ENCODE data around the gene LYRM4.
"Not testable (repeated sequence)": the region's sequence is repeated elsewhere in the genome, so short reads cannot be mapped to it uniquely, and the experiment has no call there.

LYRM4 gene

DNA sequence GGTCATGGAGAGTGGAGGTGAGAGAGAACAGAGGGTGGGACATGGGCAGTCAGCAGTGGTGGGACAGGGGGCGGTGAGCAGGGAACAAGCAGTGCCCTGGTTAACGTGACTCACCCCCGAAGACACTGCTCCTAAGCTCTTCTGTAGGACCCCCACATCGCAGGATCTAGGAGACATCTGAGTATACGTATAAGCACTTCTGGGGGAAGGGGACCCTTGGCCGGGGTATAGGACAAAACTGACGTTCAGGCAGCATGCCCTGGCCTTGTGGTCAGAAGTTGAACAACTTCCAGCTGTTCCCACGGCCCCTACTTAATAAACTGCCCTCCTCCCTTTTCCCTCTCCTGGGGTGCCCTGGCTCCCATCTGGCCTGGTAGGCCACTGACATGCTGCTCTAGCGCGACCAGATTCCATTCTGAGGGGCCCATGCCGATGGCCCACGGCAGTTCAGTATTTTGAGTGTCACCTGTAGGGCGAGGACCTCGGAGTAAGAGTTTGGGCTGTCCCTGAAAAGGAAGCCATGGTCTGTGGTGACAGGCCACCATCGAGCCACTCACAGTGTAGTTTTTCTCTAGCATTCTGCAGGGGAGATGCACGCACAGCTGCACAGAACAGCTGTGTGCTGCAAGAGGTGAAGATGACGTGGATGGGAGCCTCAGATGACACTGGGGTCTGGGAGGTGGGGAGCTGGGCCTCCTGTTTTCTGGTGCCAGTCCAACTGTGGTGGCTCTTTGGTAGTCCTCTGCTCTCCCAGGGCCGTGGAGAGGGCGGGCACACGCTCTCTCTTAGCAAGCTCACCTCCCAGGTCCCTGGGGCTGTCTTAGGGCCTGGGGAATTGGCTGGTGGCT is 137.2 kb downstream of the LYRM4 start:
- DNase-seq (ENCODE audit: low read depth in 3 of 3, low spot score in 1 of 3), result no peak

DNA sequence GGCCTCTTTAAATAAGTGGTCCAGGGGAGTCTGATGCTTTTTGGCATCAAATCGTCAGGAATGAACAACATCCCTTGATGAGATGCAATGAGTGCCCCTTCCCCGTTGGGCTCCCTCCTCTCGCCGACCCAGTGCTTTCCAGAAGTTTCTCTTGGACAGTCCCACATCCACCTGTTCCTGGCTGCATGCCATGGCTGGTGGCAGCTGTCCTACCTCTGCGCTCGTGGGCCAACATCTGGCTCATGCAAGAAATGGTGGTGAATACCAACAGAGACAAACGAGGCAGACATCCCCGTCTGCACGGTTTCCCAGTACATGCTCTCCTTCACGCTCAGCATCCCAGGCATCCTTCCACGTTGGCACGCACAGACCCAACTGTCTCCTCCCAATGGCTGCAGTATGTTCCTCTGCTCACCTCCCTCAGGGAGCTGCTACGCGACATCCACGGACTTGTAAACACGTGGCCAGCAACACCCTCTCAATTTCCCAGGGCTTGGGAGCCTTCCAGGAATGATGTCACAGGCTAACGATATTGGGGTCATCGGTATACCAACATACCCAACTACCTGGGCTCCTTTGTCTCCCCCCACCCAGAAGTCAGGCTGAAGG is 138.1 kb downstream of the LYRM4 start:
- DNase-seq (ENCODE audit: low read depth in 3 of 3, low spot score in 1 of 3), result no peak

GRCh38 chr6:5121956-5122355 is 138.8 kb downstream of the LYRM4 start:
- no peak for DNase-seq (ENCODE audit: low read depth in 3 of 3, low spot score in 1 of 3)

DNA sequence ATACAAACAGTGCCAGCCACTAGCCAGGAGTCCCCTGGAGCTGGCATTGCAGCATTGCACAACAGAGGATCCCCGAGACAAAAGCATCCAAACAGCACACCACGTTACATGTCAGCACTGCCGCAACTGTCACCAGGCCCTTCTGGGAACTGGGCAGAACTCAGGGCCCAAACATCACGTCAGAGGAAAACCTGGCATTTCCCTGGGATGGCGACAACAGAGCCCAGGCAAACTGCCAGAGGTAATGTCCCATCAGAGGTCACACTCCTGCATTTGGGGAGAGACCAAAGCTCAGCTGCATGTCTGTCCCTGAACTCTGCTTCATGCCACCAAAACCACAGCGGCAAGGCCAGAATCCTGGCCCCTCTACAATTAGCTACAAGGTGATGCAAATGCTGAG is 139.3 kb downstream of the LYRM4 start:
- DNase-seq (ENCODE audit: low read depth in 3 of 3, low spot score in 1 of 3), result no peak

GRCh38 chr6:5120543-5120942 is 140.2 kb downstream of the LYRM4 start:
- not testable (repeated sequence) for DNase-seq (ENCODE audit: low read depth in 3 of 3, low spot score in 1 of 3)

DNA sequence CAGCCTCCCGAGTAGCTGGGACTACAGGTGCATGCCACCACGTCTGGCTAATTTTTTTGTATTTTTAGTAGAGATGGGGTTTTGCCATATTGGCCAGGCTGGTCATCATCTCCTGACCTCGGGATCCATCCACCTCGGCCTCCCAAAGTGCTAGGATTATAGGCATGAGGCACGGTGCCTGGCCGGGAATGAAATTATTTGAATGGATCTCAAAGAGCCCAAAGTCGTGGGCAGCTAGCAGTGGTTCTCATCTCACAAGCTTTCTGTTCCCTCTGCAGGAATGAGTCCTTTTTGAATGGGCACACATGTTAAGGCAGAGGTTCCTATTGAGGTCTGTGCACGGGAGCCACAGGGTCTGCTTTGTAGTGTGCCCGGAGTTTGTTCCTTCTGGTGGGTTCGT is 140.7 kb downstream of the LYRM4 start:
- DNase-seq (ENCODE audit: low read depth in 3 of 3, low spot score in 1 of 3), result no peak

GRCh38 chr6:5119090-5119951 is 141.4 kb downstream of the LYRM4 start:
- DNase-seq (ENCODE audit: low read depth in 3 of 3, low spot score in 1 of 3), result no peak

- no peak for DNase-seq (ENCODE audit: low read depth in 3 of 3, low spot score in 1 of 3)
Measured at GRCh38 chr6:5116243-5116991, 144.3 kb downstream of the LYRM4 start.

DNA sequence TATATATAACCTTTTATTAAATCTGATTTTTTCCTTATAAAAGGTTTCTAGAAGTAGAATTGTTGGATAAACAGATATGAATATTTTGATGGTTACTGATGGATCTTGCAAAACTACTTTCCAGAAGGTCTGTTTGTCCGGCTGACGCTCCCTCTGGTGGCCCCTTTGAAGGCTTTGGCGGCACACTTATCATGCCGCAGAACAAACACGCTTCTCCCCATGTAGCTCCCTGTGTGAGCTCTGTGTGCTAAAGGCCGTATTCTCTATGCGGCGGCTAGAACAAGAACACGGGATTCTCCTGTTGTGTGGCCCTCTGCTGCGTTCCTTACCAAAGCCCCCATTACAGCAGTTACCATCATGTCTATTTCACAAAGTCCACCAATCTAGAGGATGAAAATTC is 145.6 kb downstream of the LYRM4 start:
- DNase-seq (ENCODE audit: low read depth in 3 of 3, low spot score in 1 of 3), result no peak

GRCh38 chr6:5113096-5113495 is 147.7 kb downstream of the LYRM4 start:
- no peak for DNase-seq (ENCODE audit: low read depth in 3 of 3, low spot score in 1 of 3)

- no peak for DNase-seq (ENCODE audit: low read depth in 3 of 3, low spot score in 1 of 3)
Measured at GRCh38 chr6:5112066-5112799, 148.5 kb downstream of the LYRM4 start.

DNA sequence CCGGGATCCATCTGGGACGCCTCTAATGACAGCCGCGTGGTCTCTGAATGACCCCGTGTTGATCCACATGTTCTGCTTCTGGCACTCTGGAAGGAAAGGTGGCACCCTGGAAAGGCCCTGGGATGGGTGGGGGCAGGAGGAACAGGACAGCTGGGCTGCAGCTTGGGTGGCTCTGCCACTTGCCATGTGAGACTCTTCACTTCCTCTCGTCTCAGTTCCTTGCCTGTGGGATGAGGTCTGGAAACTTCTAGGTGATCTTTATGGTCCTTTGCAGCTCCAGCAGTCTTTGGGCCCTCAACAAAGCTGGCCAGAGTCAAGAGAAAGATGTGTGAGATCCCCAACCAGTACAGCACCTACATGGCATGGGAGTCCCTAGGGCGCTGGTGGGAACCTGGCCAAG is 149.1 kb downstream of the LYRM4 start:
- no peak for DNase-seq (ENCODE audit: low read depth in 3 of 3, low spot score in 1 of 3)

DNA sequence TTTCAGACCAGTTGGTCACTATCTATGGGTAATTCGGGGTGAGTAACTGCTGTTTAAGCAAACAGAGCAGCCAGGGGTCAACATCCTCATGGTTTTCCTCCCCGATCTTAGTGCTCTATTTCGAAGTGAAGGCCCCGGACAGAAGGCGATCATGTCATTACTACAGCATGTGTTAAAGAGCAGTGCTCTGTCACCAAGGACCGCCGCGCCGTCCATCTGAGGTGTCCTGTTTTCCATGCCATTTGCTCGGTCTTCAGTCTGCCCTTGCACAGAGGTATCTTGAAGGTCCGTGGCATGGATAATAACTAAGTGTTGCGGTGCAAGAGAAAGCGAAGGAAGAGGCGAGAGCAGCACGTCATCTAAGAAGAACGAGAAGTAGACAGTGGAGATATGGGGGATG is 150.5 kb downstream of the LYRM4 start:
- DNase-seq (ENCODE audit: low read depth in 3 of 3, low spot score in 1 of 3), result no peak

DNA sequence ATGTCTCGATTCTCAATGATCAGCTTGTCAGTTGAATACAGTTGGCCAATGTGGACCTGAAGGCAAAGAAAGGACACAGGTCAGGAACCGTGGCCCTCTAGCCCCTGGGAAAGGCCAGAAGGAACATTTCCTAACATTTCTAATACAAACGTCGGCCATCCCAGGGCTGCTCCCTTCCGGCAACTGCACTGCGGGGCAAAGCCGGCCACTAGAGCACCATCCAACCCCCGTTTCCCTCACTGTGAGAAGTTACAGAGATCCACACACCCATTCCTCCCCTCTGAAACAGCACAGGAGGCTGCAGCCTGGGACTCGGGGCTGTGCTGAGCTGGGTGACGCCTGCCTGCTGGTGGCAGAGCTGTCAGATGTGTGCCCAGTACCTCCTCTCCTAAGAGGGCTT is 151.3 kb downstream of the LYRM4 start:
- DNase-seq (ENCODE audit: low read depth in 3 of 3, low spot score in 1 of 3), result no peak

- no peak for DNase-seq (ENCODE audit: low read depth in 3 of 3, low spot score in 1 of 3)
Measured at GRCh38 chr6:5108536-5109150, 152.1 kb downstream of the LYRM4 start.

GRCh38 chr6:5108068-5108467 is 152.7 kb downstream of the LYRM4 start:
- DNase-seq (ENCODE audit: low read depth in 3 of 3, low spot score in 1 of 3), result no peak

DNA sequence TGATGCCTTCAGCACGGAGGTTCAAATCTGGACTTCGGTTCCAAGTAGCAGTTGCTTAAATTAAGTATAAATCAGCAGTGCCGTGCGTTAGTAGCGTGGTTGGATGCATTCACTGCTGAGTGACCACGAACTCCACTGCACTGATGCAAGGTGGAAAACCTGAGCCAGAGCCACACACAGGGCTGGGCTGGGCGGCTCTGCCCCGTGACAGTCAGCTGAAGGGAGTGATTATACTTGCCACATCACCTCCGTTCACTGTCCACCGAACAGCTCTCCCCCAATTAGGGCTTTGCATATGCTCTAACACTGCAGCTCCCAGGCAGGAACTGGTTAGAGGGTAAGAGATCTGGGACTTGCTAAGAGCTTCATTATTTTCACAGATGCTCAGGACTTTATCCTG is 153.4 kb downstream of the LYRM4 start:
- DNase-seq (ENCODE audit: low read depth in 3 of 3, low spot score in 1 of 3), result no peak

DNA sequence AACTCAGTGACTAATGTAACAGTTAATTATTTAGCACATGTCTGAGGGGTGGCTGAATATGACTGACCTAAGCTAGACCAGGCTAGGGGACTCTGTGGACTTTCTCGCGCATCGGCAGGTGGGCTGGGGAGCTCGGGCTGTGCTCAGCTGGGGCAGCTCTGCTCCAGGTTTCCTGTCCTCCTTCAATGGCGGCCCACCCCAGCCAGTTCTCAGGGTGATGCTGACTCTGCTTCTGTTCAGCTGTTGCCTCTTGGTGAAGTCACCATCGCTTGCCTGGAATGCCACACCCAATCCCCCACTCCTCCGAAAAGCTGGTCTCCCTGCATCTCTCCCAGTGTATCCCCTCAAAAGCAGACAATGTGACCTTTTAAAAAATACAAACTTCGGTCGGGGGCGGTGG is 155.6 kb downstream of the LYRM4 start:
- no peak for DNase-seq (ENCODE audit: low read depth in 3 of 3, low spot score in 1 of 3)

DNA sequence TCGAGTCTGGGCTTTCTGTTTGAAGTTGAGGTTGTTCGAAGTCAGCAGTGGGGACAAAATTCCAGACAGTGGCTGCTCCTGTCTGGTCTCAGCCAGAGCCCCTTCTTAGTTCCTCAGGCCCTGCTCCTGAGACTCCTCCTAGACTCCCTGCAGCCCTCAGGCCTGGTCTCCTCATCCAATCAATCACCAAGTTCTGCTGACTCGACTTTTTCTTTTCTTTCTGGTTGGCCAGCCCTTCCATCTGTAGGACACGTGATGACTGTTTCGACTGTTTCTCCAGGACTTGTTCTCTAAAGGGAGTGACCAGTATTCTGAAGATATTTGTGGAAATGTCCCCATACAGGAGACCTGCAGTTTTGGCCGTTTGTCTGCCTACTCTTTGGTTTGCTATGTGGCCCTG is 156.1 kb downstream of the LYRM4 start:
- DNase-seq (ENCODE audit: low read depth in 3 of 3, low spot score in 1 of 3), result no peak

- no peak for DNase-seq (ENCODE audit: low read depth in 3 of 3, low spot score in 1 of 3)
Measured at GRCh38 chr6:5103250-5103649, 157.5 kb downstream of the LYRM4 start.
